Mesothelial cell of epicardium (in vitro differentiated cells): ENCODE data around the gene MRPL46. TPM values are rescaled to one million over a fixed set of nuclear protein-coding genes. Genes with fewer than 3 reads are reported as not detected.
"Not testable (repeated sequence)": the region's sequence is repeated elsewhere in the genome, so short reads cannot be mapped to it uniquely, and the experiment has no call there.

ENCODE experiments used
- DNase-seq, 2 experiments: peaks; one replicate each; pipeline ENCODE4 v3.0.0; 2021; ENCODE audit warnings: low spot score in 2 of 2; ENCODE audit not compliant: unreplicated experiment in 2 of 2
- H3K27ac Mint-ChIP-seq: 2 replicates; pipeline ENCODE4 v1.8.0; 2021; ENCODE audit warnings: mixed read lengths
- H3K27me3 Mint-ChIP-seq: 2 replicates; pipeline ENCODE4 v1.8.0; 2021; ENCODE audit warnings: low read depth, mixed read lengths
- H3K36me3 Mint-ChIP-seq: 2 replicates; pipeline ENCODE4 v1.8.0; 2021; ENCODE audit warnings: mixed read lengths
- H3K4me1 Mint-ChIP-seq: 2 replicates; pipeline ENCODE4 v1.8.0; 2021; ENCODE audit warnings: mixed read lengths
- H3K4me3 Mint-ChIP-seq: 2 replicates; pipeline ENCODE4 v1.8.0; 2021; ENCODE audit warnings: mild to moderate bottlenecking, moderate library complexity, mixed read lengths
- H3K9me3 Mint-ChIP-seq: 2 replicates; pipeline ENCODE4 v1.8.0; 2021; ENCODE audit warnings: mixed read lengths
- CTCF ChIP-seq: fragments of 200-600 bp; sonication (generic); IDR thresholded peaks from one replicate; pipeline ENCODE4 v1.5.0; 2021; ENCODE audit warnings: antibody characterized with exemption; ENCODE audit not compliant: unreplicated experiment
- total RNA-seq: library from RNA; stranded (reverse); gene quantifications from 3 replicates; pipeline ENCODE4 v1.2.1, GENCODE V29; 2021

Gene MRPL46
- total RNA-seq, 1 donor from 2014 or later = 18.6 TPM

GRCh38 chr15:88440021-88440420 lies 27.2 kb downstream of the MRPL46 start:
- no peak for DNase-seq
- no peak overlapping the region for H3K27ac Mint-ChIP-seq
- H3K36me3 Mint-ChIP-seq = no peaks in the 10 kb centered on the region
- H3K27me3 Mint-ChIP-seq = peaks cover 66% of the 10 kb centered on the region
- no peak overlapping the region for H3K4me3 Mint-ChIP-seq
- no peaks in the 10 kb centered on the region for H3K4me1 Mint-ChIP-seq
- no peak for TF ChIP-seq CTCF
- H3K9me3 Mint-ChIP-seq = peaks cover 22% of the 10 kb centered on the region

GRCh38 chr15:88438181-88438580 lies 29.0 kb downstream of the MRPL46 start:
- Mint-ChIP-seq H3K4me1 (no peaks in the 10 kb centered on the region), H3K9me3 (peaks cover 6% of the 10 kb centered on the region), H3K27me3 (peaks cover 69% of the 10 kb centered on the region), H3K4me3 (no peak overlapping the region), H3K36me3 (no peaks in the 10 kb centered on the region), H3K27ac (no peak overlapping the region)
- no peak for DNase-seq
- TF ChIP-seq CTCF = no peak

DNA sequence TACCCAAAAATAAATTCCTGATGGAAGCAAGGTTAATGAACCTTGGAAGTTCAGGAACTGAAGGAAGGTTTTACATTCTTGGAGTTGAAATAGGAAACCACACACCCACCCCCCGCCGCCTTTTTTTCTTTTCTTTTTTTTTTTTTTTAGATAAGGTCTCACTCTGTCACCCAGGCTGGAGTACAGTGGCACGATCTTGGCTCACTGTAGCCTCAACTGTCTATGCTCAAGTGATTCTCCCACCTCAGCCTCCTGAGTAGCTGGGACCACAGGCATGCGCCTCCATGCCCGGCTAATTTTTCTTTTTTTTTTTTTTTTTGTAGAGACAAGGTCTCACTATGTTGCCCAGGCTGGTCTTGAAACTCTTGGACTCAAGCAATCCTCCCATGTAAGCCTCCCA lies 33.1 kb downstream of the MRPL46 start:
- peaks cover 79% of the 10 kb centered on the region for H3K27me3 Mint-ChIP-seq
- not testable (repeated sequence) for DNase-seq, H3K36me3 Mint-ChIP-seq, H3K4me3 Mint-ChIP-seq, H3K27ac Mint-ChIP-seq, H3K9me3 Mint-ChIP-seq, H3K4me1 Mint-ChIP-seq

GRCh38 chr15:88433046-88433685 lies 34.0 kb downstream of the MRPL46 start:
- Mint-ChIP-seq H3K9me3 (no peaks in the 10 kb centered on the region), H3K4me3 (no peak overlapping the region), H3K4me1 (no peaks in the 10 kb centered on the region), H3K36me3 (no peaks in the 10 kb centered on the region), H3K27me3 (peaks cover 81% of the 10 kb centered on the region), H3K27ac (no peak overlapping the region)
- DNase-seq = no peak
- TF ChIP-seq CTCF = no peak

DNA sequence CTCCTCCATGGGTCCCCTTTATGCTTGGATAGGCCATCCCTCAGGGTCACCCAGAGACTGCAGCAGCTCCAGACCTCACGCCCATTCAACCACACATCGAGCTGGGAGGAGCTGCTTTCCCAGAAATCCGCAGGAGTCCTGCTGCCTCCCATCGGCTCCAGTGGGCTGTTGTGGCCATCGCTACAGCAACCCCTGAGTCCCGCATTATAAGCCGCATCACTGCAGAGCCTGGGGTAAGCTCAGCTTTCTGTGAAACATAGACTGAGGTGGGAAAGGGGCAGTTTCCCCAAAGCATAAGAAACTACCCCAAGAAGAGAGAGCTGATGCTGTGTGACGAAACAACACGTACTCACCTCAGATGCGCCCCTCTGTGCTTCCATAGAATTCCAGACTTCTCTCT lies 35.7 kb downstream of the MRPL46 start:
- no peaks in the 10 kb centered on the region for H3K4me1 Mint-ChIP-seq
- H3K27ac Mint-ChIP-seq = no peak overlapping the region

DNA sequence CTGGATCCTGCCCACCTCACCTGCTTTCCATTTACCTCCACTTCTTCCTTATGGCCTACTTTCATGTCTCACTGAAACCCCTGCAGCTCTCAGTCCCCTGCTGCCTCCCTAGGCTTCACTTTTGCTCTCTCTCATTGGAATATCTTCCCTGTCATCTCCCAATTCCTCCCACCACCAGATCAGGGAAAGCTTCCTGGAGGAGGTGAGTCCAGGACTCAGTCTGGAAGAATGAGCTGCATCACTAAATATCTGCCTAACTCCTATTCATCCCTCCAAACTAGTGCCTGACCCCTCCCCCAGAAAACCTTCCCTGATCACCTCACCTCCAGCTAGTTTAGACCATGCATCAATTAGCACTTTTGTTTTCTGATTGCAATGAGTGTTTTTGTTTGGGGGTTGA lies 37.1 kb downstream of the MRPL46 start:
- no peak overlapping the region for H3K27ac Mint-ChIP-seq
- no peaks in the 10 kb centered on the region for H3K4me1 Mint-ChIP-seq
- H3K4me3 Mint-ChIP-seq = no peak overlapping the region
- no peaks in the 10 kb centered on the region for H3K36me3 Mint-ChIP-seq
- no peak for TF ChIP-seq CTCF
- no peaks in the 10 kb centered on the region for H3K9me3 Mint-ChIP-seq
- no peak for DNase-seq
- peaks cover 85% of the 10 kb centered on the region for H3K27me3 Mint-ChIP-seq

More for the DNA sequence above, 35.7 kb downstream of the MRPL46 start:
- H3K9me3 Mint-ChIP-seq = no peaks in the 10 kb centered on the region
- no peaks in the 10 kb centered on the region for H3K36me3 Mint-ChIP-seq
- peaks cover 83% of the 10 kb centered on the region for H3K27me3 Mint-ChIP-seq
- TF ChIP-seq CTCF = no peak
- no peak for DNase-seq
- H3K4me3 Mint-ChIP-seq = no peak overlapping the region
